SK-N-SH treated with all-trans-retinoic acid at 6 μM for 48 hours (cell line): Measurements from ENCODE around the gene MYO3B.

ENCODE experiments used
- TF ChIP-seq, protein P1 (sequence below): fragments of 250-450 bp; sonication (Bioruptor Pico); IDR thresholded peaks from 2 replicates; pipeline ENCODE4 v1.5.1; 2021; ENCODE audit warnings: mild to moderate bottlenecking, moderate library complexity
- TF ChIP-seq, protein P2 (sequence below): fragments of 250-450 bp; sonication (Bioruptor Pico); IDR thresholded peaks from 2 replicates; pipeline ENCODE4 v1.5.1; 2020; ENCODE audit warnings: low read depth, mild to moderate bottlenecking, moderate library complexity

DNA sequence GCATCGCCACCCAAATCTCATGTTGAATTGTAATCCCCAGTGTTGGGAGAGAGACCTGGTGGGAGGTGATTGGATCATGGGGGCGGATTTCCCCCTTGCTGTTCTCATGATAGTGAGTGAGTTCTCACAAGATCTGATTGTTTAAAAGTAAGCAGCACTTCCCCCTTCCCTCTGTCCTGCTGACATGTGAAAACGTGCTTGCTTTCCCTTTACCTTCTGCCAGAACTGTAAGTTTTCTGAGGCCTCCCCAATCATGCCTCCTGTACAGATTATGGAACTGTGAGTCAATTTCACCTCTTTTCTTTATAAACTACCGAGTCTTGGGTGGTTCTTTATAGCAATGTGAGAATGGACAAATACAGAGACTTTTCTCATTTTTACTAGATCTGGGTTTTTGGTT, 375.8 kb downstream of the MYO3B start:
- TF ChIP-seq, protein P1, sequence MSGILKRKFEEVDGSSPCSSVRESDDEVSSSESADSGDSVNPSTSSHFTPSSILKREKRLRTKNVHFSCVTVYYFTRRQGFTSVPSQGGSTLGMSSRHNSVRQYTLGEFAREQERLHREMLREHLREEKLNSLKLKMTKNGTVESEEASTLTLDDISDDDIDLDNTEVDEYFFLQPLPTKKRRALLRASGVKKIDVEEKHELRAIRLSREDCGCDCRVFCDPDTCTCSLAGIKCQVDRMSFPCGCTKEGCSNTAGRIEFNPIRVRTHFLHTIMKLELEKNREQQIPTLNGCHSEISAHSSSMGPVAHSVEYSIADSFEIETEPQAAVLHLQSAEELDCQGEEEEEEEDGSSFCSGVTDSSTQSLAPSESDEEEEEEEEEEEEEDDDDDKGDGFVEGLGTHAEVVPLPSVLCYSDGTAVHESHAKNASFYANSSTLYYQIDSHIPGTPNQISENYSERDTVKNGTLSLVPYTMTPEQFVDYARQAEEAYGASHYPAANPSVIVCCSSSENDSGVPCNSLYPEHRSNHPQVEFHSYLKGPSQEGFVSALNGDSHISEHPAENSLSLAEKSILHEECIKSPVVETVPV (CRISPR knock-in tag) = no peak
- TF ChIP-seq, protein P2, sequence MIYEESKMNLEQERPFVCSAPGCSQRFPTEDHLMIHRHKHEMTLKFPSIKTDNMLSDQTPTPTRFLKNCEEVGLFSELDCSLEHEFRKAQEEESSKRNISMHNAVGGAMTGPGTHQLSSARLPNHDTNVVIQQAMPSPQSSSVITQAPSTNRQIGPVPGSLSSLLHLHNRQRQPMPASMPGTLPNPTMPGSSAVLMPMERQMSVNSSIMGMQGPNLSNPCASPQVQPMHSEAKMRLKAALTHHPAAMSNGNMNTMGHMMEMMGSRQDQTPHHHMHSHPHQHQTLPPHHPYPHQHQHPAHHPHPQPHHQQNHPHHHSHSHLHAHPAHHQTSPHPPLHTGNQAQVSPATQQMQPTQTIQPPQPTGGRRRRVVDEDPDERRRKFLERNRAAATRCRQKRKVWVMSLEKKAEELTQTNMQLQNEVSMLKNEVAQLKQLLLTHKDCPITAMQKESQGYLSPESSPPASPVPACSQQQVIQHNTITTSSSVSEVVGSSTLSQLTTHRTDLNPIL (CRISPR knock-in tag) = no peak
